SK-N-SH (cell line): ENCODE results near the gene RAB6A. TPM values are rescaled to one million over a fixed set of nuclear protein-coding genes. Genes with fewer than 3 reads are reported as not detected.

Experiments
- CTCF ChIA-PET: fragments of 300-600, 350-600 bp; formaldehyde crosslinking; extraction: SDS; loops from one replicate; lab custom pipeline; 2021; lab: Yijun Ruan, JAX
- POLR2A ChIA-PET: fragments of 350-600 bp; sonication (Branson Sonifier 250); formaldehyde crosslinking; extraction: SDS; loops from one replicate; lab custom pipeline; 2020; ENCODE audit warnings: antibody characterized with exemption, inconsistent platforms; lab: Yijun Ruan, JAX
- DNase-seq: peaks from one replicate; pipeline ENCODE4 v3.0.0; 2012
- H2AFZ ChIP-seq: fragments of 200-600 bp; sonication (generic); 2 replicates; pipeline ENCODE4 v1.8.1; 2016; ENCODE audit warnings: antibody characterized with exemption, mild to moderate bottlenecking, low read depth
- H3F3A ChIP-seq: fragments of 200-600 bp; sonication (generic); replicated peaks from 2 replicates; pipeline ENCODE3; 2016; ENCODE audit warnings: antibody characterized with exemption, mild to moderate bottlenecking; ENCODE audit not compliant: insufficient read depth
- H3K27ac ChIP-seq, 2 experiments: fragments of 200-500 bp in 1 of 2; fragments of 200-600 bp in 1 of 2; sonication (Bioruptor generic) in 1 of 2; sonication (generic), shearing (Covaris generic) in 1 of 2; 2 replicates each; pipeline versions ENCODE4 v1.5.1 to v1.6.1; 2014 to 2016; ENCODE audit warnings: low read depth in 2 of 2, inconsistent platforms in 1 of 2, low read length in 1 of 2, mild to moderate bottlenecking in 1 of 2, mixed read lengths in 1 of 2
- H3K27me3 ChIP-seq: fragments of 200-600 bp; sonication (generic), shearing (Covaris generic); 2 replicates; pipeline ENCODE4 v1.6.1; 2016; ENCODE audit warnings: mixed run types; ENCODE audit not compliant: insufficient read depth
- H3K36me3 ChIP-seq, 2 experiments: fragments of 200-500 bp in 1 of 2; fragments of 200-600 bp in 1 of 2; sonication (Bioruptor generic) in 1 of 2; sonication (generic) in 1 of 2; replicated peaks in 1 of 2; 2 replicates each; pipeline versions ENCODE3 to v1.5.1; 2014 to 2016; ENCODE audit warnings: low read length in 1 of 2, mild to moderate bottlenecking in 1 of 2; ENCODE audit not compliant: insufficient read depth in 2 of 2, control insufficient read depth in 1 of 2
- H3K4me1 ChIP-seq, 2 experiments: fragments of 200-500 bp in 1 of 2; fragments of 200-600 bp in 1 of 2; sonication (Bioruptor generic) in 1 of 2; sonication (generic), shearing (Covaris generic) in 1 of 2; 2 replicates each; pipeline versions ENCODE4 v1.5.1 to v1.6.1; 2014 to 2016; ENCODE audit warnings: low read depth in 1 of 2, low read length in 1 of 2, mixed run types in 1 of 2; ENCODE audit not compliant: insufficient read depth in 2 of 2, control insufficient read depth in 1 of 2
- H3K4me2 ChIP-seq: fragments of 200-600 bp; sonication (generic), shearing (Covaris generic); 2 replicates; pipeline ENCODE4 v1.6.1; 2017; ENCODE audit warnings: mixed run types
- H3K4me3 ChIP-seq, 2 experiments: fragments of 200-500 bp in 1 of 2; fragments of 200-600 bp in 1 of 2; sonication (Bioruptor generic) in 1 of 2; sonication (generic), shearing (Covaris generic) in 1 of 2; 2 replicates each; pipeline versions ENCODE4 v1.5.1 to v1.8.1; 2014 to 2016; ENCODE audit warnings: low read depth in 2 of 2, inconsistent platforms in 1 of 2, low read length in 1 of 2, mild to moderate bottlenecking in 1 of 2, mixed read lengths in 1 of 2, moderate library complexity in 1 of 2
- H3K79me2 ChIP-seq: fragments of 200-600 bp; sonication (generic); 2 replicates; pipeline ENCODE4 v1.8.1; 2017; ENCODE audit warnings: mild to moderate bottlenecking; ENCODE audit not compliant: insufficient read depth
- H3K9ac ChIP-seq: fragments of 200-600 bp; sonication (generic); 2 replicates; pipeline ENCODE4 v1.6.1; 2017; ENCODE audit warnings: mixed run types
- H3K9me2 ChIP-seq: fragments of 200-600 bp; sonication (generic); 2 replicates; pipeline ENCODE4 v1.6.1; 2017; ENCODE audit warnings: mixed run types
- H3K9me3 ChIP-seq: fragments of 200-600 bp; sonication (generic); 2 replicates; pipeline ENCODE4 v1.6.1; 2017; ENCODE audit warnings: mixed run types, mild to moderate bottlenecking, moderate library complexity
- H4K20me1 ChIP-seq: fragments of 200-600 bp; sonication (generic); 2 replicates; pipeline ENCODE4 v1.6.1; 2017; ENCODE audit warnings: mild to moderate bottlenecking, mixed run types; ENCODE audit not compliant: insufficient read depth
- ELF1 ChIP-seq: IDR thresholded peaks from 2 replicates; pipeline ENCODE4 v1.4.0; 2012
- EP300 ChIP-seq, 2 experiments: IDR thresholded peaks; 2 replicates each; pipeline versions ENCODE4 v1.4.0 to v1.6.1; 2012; ENCODE audit warnings: borderline replicate concordance in 1 of 2, low read depth in 1 of 2, low read length in 1 of 2
- EZH2phosphoT487 ChIP-seq: fragments of 200-600 bp; sonication (generic); IDR thresholded peaks from 2 replicates; pipeline ENCODE4 v1.6.1; 2017; ENCODE audit warnings: low read depth, mixed run types, mild to moderate bottlenecking, antibody characterized with exemption, moderate library complexity, borderline replicate concordance
- FOSL2 ChIP-seq: IDR thresholded peaks from 2 replicates; pipeline ENCODE4 v1.4.0; 2012; ENCODE audit warnings: low read depth, mild to moderate bottlenecking, moderate library complexity, borderline replicate concordance
- FOXJ3 ChIP-seq: sonication (generic); formaldehyde crosslinking; IDR thresholded peaks from 2 replicates; pipeline ENCODE4 v1.5.1; 2020; ENCODE audit warnings: mild to moderate bottlenecking, missing genetic modification reagents
- FOXM1 ChIP-seq: IDR thresholded peaks from 2 replicates; pipeline ENCODE4 v1.4.0; 2012; ENCODE audit warnings: low read depth, mild to moderate bottlenecking
- GATA2 ChIP-seq: sonication (generic); formaldehyde crosslinking; IDR thresholded peaks from 2 replicates; pipeline ENCODE4 v1.5.0; 2020; ENCODE audit warnings: mild to moderate bottlenecking, missing genetic modification reagents
- MEF2A ChIP-seq: IDR thresholded peaks from 2 replicates; pipeline ENCODE4 v1.4.0; 2012; ENCODE audit warnings: low read depth, borderline replicate concordance
- MXI1 ChIP-seq: IDR thresholded peaks from 2 replicates; pipeline ENCODE4 v1.6.1; 2012; ENCODE audit warnings: mild to moderate bottlenecking, low read depth, low read length, improper control_type of control experiment
- RCOR1 ChIP-seq: fragments of 150-350 bp; IDR thresholded peaks from 2 replicates; pipeline ENCODE4 v1.6.1; 2017; ENCODE audit warnings: antibody characterized with exemption, low read length
- RFX5 ChIP-seq: IDR thresholded peaks from 2 replicates; pipeline ENCODE4 v1.6.1; 2012; ENCODE audit warnings: mild to moderate bottlenecking, improper control_type of control experiment, low read length
- SIN3A ChIP-seq: IDR thresholded peaks from 2 replicates; pipeline ENCODE4 v1.6.1; 2012; ENCODE audit warnings: low read depth, mild to moderate bottlenecking, low read length, moderate library complexity, borderline replicate concordance
- SMC3 ChIP-seq: IDR thresholded peaks from 2 replicates; pipeline ENCODE4 v1.6.1; 2012; ENCODE audit warnings: low read depth, low read length, improper control_type of control experiment
- TAF1 ChIP-seq: IDR thresholded peaks from 2 replicates; pipeline ENCODE4 v1.6.1; 2012; ENCODE audit warnings: low read depth, mild to moderate bottlenecking, low read length, moderate library complexity, borderline replicate concordance
- TCF12 ChIP-seq: IDR thresholded peaks from 2 replicates; pipeline ENCODE4 v1.4.0; 2012
- USF2 ChIP-seq: fragments of 150-350 bp; IDR thresholded peaks from 2 replicates; pipeline ENCODE4 v1.6.1; 2017; ENCODE audit warnings: antibody characterized with exemption, low read length, low read depth, borderline replicate concordance
- YY1 ChIP-seq: IDR thresholded peaks from 2 replicates; pipeline ENCODE4 v1.4.0; 2012; ENCODE audit warnings: low read depth, mild to moderate bottlenecking
- WGBS: methylation state at CpG from one replicate; pipeline ENCODE4 v1.1.6; 2017; ENCODE audit warnings: low lambda C conversion rate; 5-methylcytosine and 5-hydroxymethylcytosine counted together
- polyA plus RNA-seq, 3 experiments: library from polyadenylated mRNA; depleted of rRNA; stranded (reverse); fragments of >200 nt; gene quantifications; 2 replicates each; pipeline ENCODE4 v1.2.3, GENCODE V29; 2012
- TF ChIP-seq, protein P1 (sequence below): IDR thresholded peaks from 2 replicates; pipeline ENCODE4 v1.4.0; 2012; ENCODE audit warnings: low read depth, borderline replicate concordance
- TF ChIP-seq, protein P2 (sequence below): IDR thresholded peaks from 2 replicates; pipeline ENCODE4; 2012
- TF ChIP-seq, protein P3 (sequence below): IDR thresholded peaks from 2 replicates; pipeline ENCODE4 v1.6.1; 2012; ENCODE audit warnings: mild to moderate bottlenecking, low read depth, low read length, moderate library complexity
- TF ChIP-seq, protein P4 (sequence below): IDR thresholded peaks from 2 replicates; pipeline ENCODE4 v1.4.0; 2012; ENCODE audit warnings: low read depth, borderline replicate concordance

RAB6A gene
- polyA plus RNA-seq, 1 of the 3 experiments (the other 2 are of a cell fraction) = 39.1 TPM

DNA sequence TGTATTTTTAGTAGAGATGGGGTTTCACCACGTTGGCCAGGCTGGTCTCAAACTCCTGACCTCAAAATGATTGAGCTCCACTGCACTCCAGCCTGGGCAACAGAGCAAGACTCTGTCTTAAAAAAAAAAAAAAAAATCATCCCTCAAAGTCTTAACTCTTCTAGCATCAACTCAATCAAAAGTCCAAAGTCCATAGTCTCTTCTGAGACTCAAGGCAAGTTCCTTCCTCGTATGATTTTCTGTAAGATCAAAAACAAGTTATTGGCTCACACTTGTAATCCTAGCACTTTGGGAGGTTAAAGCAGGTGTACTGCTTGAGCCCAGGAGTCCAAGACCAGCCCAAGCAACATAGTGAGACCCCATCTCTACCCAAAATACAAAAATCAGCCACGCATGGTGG lies 90.1 kb downstream of the RAB6A start:
- H2AFZ ChIP-seq = no peak overlapping the region
- TF ChIP-seq MEF2A = no peak
- no peak for TF ChIP-seq SIN3A
- TF ChIP-seq RFX5 = no peak
- TF ChIP-seq USF2 = no peak
- TF ChIP-seq, all 33 proteins: peak for 0
- Histone ChIP-seq H4K20me1 (no peaks in the 10 kb centered on the region), H3K79me2 (no peaks in the 10 kb centered on the region), H3K36me3 (peaks cover 0 to 12% of the 10 kb centered on the region in 2 experiments), H3K4me3 (no peak overlapping the region), H3K9me2 (no peaks in the 10 kb centered on the region), H3K4me1 (no peaks in the 10 kb centered on the region), H3K9ac (no peak overlapping the region), H3K4me2 (no peak overlapping the region), H3F3A (peaks cover 7% of the 10 kb centered on the region), H3K27me3 (no peaks in the 10 kb centered on the region), H3K27ac (no peak overlapping the region), H3K9me3 (no peaks in the 10 kb centered on the region)
- no peak for DNase-seq
- WGBS = 94% methylated on average over 3 of the region's 3 CpGs
- CTCF ChIA-PET = interaction anchor here (4.4 kb wide), 1 partner anchor 10 kb away, joined by 21 read pairs; no protein-coding TSS in a partner anchor
- POLR2A ChIA-PET = no interaction called here

DNA sequence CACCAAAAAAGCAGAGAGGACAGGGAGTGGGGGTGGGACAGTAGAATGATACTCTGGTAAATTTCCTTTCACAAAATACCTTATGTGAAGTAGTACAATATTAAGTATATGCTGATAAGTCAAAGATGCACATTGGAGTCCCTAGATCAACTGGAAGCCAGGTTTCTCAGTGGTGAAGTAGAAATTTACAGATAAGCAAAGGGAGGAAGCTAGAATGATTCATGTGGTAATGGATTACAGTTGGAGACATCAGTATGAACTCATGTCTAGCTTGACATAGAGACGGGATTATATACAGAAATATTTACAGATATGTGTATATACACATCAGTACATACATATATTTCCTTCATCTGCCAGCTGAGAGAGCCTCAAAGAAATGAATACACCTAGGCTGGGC lies 93.0 kb downstream of the RAB6A start:
- no peaks in the 10 kb centered on the region for H3K9me3 ChIP-seq
- peaks cover 7% of the 10 kb centered on the region for H3F3A ChIP-seq
- POLR2A ChIA-PET = no interaction called here
- no peak overlapping the region for H3K4me2 ChIP-seq
- H3K9ac ChIP-seq = no peak overlapping the region
- peaks cover 0 to 3% of the 10 kb centered on the region in 2 experiments for H3K36me3 ChIP-seq
- DNase-seq = no peak
- H3K27ac ChIP-seq = no peak overlapping the region
- H4K20me1 ChIP-seq = no peaks in the 10 kb centered on the region
- CTCF ChIA-PET = interaction anchor here (0.7 kb wide), 1 partner anchor 189 kb away, joined by 3 read pairs; no protein-coding TSS in a partner anchor
- H2AFZ ChIP-seq = no peak overlapping the region
- H3K9me2 ChIP-seq = no peaks in the 10 kb centered on the region
- TF ChIP-seq, protein P1, sequence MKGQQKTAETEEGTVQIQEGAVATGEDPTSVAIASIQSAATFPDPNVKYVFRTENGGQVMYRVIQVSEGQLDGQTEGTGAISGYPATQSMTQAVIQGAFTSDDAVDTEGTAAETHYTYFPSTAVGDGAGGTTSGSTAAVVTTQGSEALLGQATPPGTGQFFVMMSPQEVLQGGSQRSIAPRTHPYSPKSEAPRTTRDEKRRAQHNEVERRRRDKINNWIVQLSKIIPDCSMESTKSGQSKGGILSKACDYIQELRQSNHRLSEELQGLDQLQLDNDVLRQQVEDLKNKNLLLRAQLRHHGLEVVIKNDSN = no peak
- no peak for TF ChIP-seq TAF1
- no peak for TF ChIP-seq EP300 (IDR thresholded peaks at IDR 0.05; ENCODE audit: borderline replicate concordance in 1 of 2, low read depth in 1 of 2, low read length in 1 of 2)
- TF ChIP-seq RCOR1 = no peak
- no peak for TF ChIP-seq FOXJ3 (CRISPR knock-in tag)
- TF ChIP-seq, protein P2, sequence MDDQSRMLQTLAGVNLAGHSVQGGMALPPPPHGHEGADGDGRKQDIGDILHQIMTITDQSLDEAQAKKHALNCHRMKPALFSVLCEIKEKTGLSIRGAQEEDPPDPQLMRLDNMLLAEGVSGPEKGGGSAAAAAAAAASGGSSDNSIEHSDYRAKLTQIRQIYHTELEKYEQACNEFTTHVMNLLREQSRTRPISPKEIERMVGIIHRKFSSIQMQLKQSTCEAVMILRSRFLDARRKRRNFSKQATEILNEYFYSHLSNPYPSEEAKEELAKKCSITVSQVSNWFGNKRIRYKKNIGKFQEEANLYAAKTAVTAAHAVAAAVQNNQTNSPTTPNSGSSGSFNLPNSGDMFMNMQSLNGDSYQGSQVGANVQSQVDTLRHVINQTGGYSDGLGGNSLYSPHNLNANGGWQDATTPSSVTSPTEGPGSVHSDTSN = no peak
- TF ChIP-seq GATA2 (CRISPR knock-in tag) = no peak
- TF ChIP-seq SMC3 = no peak
- TF ChIP-seq, protein P3, sequence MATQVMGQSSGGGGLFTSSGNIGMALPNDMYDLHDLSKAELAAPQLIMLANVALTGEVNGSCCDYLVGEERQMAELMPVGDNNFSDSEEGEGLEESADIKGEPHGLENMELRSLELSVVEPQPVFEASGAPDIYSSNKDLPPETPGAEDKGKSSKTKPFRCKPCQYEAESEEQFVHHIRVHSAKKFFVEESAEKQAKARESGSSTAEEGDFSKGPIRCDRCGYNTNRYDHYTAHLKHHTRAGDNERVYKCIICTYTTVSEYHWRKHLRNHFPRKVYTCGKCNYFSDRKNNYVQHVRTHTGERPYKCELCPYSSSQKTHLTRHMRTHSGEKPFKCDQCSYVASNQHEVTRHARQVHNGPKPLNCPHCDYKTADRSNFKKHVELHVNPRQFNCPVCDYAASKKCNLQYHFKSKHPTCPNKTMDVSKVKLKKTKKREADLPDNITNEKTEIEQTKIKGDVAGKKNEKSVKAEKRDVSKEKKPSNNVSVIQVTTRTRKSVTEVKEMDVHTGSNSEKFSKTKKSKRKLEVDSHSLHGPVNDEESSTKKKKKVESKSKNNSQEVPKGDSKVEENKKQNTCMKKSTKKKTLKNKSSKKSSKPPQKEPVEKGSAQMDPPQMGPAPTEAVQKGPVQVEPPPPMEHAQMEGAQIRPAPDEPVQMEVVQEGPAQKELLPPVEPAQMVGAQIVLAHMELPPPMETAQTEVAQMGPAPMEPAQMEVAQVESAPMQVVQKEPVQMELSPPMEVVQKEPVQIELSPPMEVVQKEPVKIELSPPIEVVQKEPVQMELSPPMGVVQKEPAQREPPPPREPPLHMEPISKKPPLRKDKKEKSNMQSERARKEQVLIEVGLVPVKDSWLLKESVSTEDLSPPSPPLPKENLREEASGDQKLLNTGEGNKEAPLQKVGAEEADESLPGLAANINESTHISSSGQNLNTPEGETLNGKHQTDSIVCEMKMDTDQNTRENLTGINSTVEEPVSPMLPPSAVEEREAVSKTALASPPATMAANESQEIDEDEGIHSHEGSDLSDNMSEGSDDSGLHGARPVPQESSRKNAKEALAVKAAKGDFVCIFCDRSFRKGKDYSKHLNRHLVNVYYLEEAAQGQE = no peak
- no peak for TF ChIP-seq FOSL2
- no peak for TF ChIP-seq TCF12
- no peak for TF ChIP-seq YY1
- no peak for TF ChIP-seq ELF1
- TF ChIP-seq FOXM1 = no peak
- TF ChIP-seq EZH2phosphoT487 = no peak
- TF ChIP-seq, protein P4, sequence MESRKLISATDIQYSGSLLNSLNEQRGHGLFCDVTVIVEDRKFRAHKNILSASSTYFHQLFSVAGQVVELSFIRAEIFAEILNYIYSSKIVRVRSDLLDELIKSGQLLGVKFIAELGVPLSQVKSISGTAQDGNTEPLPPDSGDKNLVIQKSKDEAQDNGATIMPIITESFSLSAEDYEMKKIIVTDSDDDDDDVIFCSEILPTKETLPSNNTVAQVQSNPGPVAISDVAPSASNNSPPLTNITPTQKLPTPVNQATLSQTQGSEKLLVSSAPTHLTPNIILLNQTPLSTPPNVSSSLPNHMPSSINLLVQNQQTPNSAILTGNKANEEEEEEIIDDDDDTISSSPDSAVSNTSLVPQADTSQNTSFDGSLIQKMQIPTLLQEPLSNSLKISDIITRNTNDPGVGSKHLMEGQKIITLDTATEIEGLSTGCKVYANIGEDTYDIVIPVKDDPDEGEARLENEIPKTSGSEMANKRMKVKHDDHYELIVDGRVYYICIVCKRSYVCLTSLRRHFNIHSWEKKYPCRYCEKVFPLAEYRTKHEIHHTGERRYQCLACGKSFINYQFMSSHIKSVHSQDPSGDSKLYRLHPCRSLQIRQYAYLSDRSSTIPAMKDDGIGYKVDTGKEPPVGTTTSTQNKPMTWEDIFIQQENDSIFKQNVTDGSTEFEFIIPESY = no peak
- no peak for TF ChIP-seq MXI1
- no peak for TF ChIP-seq SIN3A
- no peak overlapping the region for H3K4me3 ChIP-seq
- no peaks in the 10 kb centered on the region for H3K79me2 ChIP-seq
- H3K27me3 ChIP-seq = no peaks in the 10 kb centered on the region
- no peaks in the 10 kb centered on the region for H3K4me1 ChIP-seq
- WGBS = 100% methylated on average over 1 of the region's 1 CpG
